IMR-90 (cell line): ENCODE results near the gene GGT1. TPM values are rescaled to one million over a fixed set of nuclear protein-coding genes. Genes with fewer than 3 reads are reported as not detected.

Experiments used
- ATAC-seq: fragments of 200-7000 bp; cut with Tn5 transposase; 2 replicates; pipeline ENCODE4 v1.9.1; 2020; ENCODE audit warnings: low read depth, mild to moderate bottlenecking, moderate library complexity
- BruUV-seq: library from RNA; stranded (reverse); fragments of 400-500 nt; replicated peaks from 2 replicates; lab custom pipeline; 2021; lab: Mats Ljungman, UMichigan
- CTCF ChIA-PET: fragments of 300-600 bp; formaldehyde crosslinking; extraction: SDS; loops from one replicate; lab custom pipeline; 2021; ENCODE audit warnings: antibody characterized with exemption; lab: Yijun Ruan, JAX
- POLR2A ChIA-PET: fragments of 300-600 bp; sonication (Branson Sonifier 250); formaldehyde crosslinking; loops from one replicate; lab custom pipeline; 2022; ENCODE audit warnings: antibody characterized with exemption; ENCODE audit not compliant: unreplicated experiment; lab: Charles Lee
- DNase-seq: peaks from one replicate; pipeline ENCODE4 v3.0.0; 2013
- H2AFZ ChIP-seq: replicated peaks from 2 replicates; pipeline ENCODE3; 2013; ENCODE audit warnings: low read length, mild to moderate bottlenecking; ENCODE audit not compliant: poor library complexity
- H2AK5ac ChIP-seq: 2 replicates; pipeline ENCODE4 v1.6.1; 2013; ENCODE audit warnings: low read depth, low read length, inconsistent platforms
- H2AK9ac ChIP-seq: replicated peaks from 2 replicates; pipeline ENCODE3; 2013; ENCODE audit warnings: mild to moderate bottlenecking, low read depth, low read length, moderate library complexity; ENCODE audit not compliant: poor library complexity
- H2BK120ac ChIP-seq: 2 replicates; pipeline ENCODE4 v1.6.1; 2013; ENCODE audit warnings: low read depth, low read length, inconsistent platforms
- H2BK15ac ChIP-seq: 3 replicates; pipeline ENCODE4 v1.6.1; 2013; ENCODE audit warnings: low read depth, low read length, inconsistent platforms
- H2BK20ac ChIP-seq: 2 replicates; pipeline ENCODE4 v1.6.1; 2013; ENCODE audit warnings: low read depth, mild to moderate bottlenecking, inconsistent platforms, low read length, moderate library complexity
- H2BK5ac ChIP-seq: 2 replicates; pipeline ENCODE4 v1.6.1; 2013; ENCODE audit warnings: mild to moderate bottlenecking, low read depth, low read length, inconsistent platforms; ENCODE audit not compliant: poor library complexity, severe bottlenecking
- H3K14ac ChIP-seq: replicated peaks from 2 replicates; pipeline ENCODE4 v1.6.1; 2013; ENCODE audit warnings: low read depth, low read length, inconsistent platforms
- H3K18ac ChIP-seq: 2 replicates; pipeline ENCODE4 v1.6.1; 2013; ENCODE audit warnings: low read depth, low read length, control low read depth
- H3K23ac ChIP-seq: 2 replicates; pipeline ENCODE4 v1.6.1; 2013; ENCODE audit warnings: low read depth, low read length, inconsistent platforms
- H3K27ac ChIP-seq: 2 replicates; pipeline ENCODE4 v1.5.1; 2013; ENCODE audit warnings: mild to moderate bottlenecking, control low read depth, low read length; ENCODE audit not compliant: insufficient read depth
- H3K27me3 ChIP-seq: 2 replicates; pipeline ENCODE4 v1.6.1; 2013; ENCODE audit warnings: low read length; ENCODE audit not compliant: control insufficient read depth, insufficient read depth
- H3K36me3 ChIP-seq: 2 replicates; pipeline ENCODE4 v1.6.1; 2013; ENCODE audit warnings: low read length, mixed read lengths; ENCODE audit not compliant: control insufficient read depth, insufficient read depth
- H3K4ac ChIP-seq: 2 replicates; pipeline ENCODE4 v1.6.1; 2013; ENCODE audit warnings: low read depth, low read length, inconsistent platforms
- H3K4me1 ChIP-seq: 2 replicates; pipeline ENCODE4 v1.6.1; 2013; ENCODE audit warnings: low read length, mixed read lengths; ENCODE audit not compliant: control insufficient read depth, insufficient read depth
- H3K4me2 ChIP-seq: 2 replicates; pipeline ENCODE4 v1.6.1; 2013; ENCODE audit warnings: low read depth, mild to moderate bottlenecking, control low read depth, low read length, moderate library complexity
- H3K4me3 ChIP-seq: 2 replicates; pipeline ENCODE4 v1.5.1; 2013; ENCODE audit warnings: low read depth, mild to moderate bottlenecking, control low read depth, low read length, moderate library complexity; ENCODE audit not compliant: insufficient read depth
- H3K56ac ChIP-seq: 2 replicates; pipeline ENCODE4 v1.6.1; 2013; ENCODE audit warnings: low read length, inconsistent platforms; ENCODE audit not compliant: insufficient read depth; ENCODE audit errors: extremely low read depth
- H3K79me1 ChIP-seq, 2 experiments: 2 replicates each; pipeline ENCODE4 v1.6.1; 2013; ENCODE audit warnings: low read length in 2 of 2, inconsistent platforms in 1 of 2, low read depth in 1 of 2
- H3K9ac ChIP-seq: 2 replicates; pipeline ENCODE4 v1.6.1; 2013; ENCODE audit warnings: low read depth, low read length, control low read depth
- H3K9me1 ChIP-seq: 2 replicates; pipeline ENCODE4 v1.6.1; 2013; ENCODE audit warnings: low read length, inconsistent platforms; ENCODE audit not compliant: insufficient read depth
- H3K9me3 ChIP-seq: 2 replicates; pipeline ENCODE4 v1.6.1; 2013; ENCODE audit warnings: low read length; ENCODE audit not compliant: control insufficient read depth, insufficient read depth
- H4K20me1 ChIP-seq: 2 replicates; pipeline ENCODE4 v1.6.1; 2013; ENCODE audit warnings: low read length, inconsistent platforms; ENCODE audit not compliant: insufficient read depth
- H4K5ac ChIP-seq: 2 replicates; pipeline ENCODE4 v1.6.1; 2013; ENCODE audit warnings: mild to moderate bottlenecking, low read depth, low read length, control low read depth
- H4K8ac ChIP-seq, 2 experiments: 2 replicates each; pipeline ENCODE4 v1.6.1; 2013; ENCODE audit warnings: low read depth in 2 of 2, low read length in 2 of 2, control low read depth in 1 of 2, inconsistent platforms in 1 of 2
- H4K91ac ChIP-seq: 2 replicates; pipeline ENCODE4 v1.6.1; 2013; ENCODE audit warnings: low read depth, low read length, inconsistent platforms; ENCODE audit not compliant: insufficient read depth
- BHLHE40 ChIP-seq: fragments of 150-350 bp; IDR thresholded peaks from 2 replicates; pipeline ENCODE4 v1.6.1; 2016; ENCODE audit warnings: mild to moderate bottlenecking, low read depth, low read length
- CEBPB ChIP-seq: IDR thresholded peaks from 2 replicates; pipeline ENCODE4 v1.6.1; 2012; ENCODE audit warnings: low read depth, low read length, improper control_type of control experiment
- CTCF ChIP-seq: conservative IDR thresholded peaks from 2 replicates; pipeline ENCODE4 v1.5.1; 2012; ENCODE audit warnings: mild to moderate bottlenecking, low read depth, low read length, improper control_type of control experiment
- ELK1 ChIP-seq: fragments of 150-350 bp; IDR thresholded peaks from 2 replicates; pipeline ENCODE4 v1.6.1; 2016; ENCODE audit warnings: low read depth, mild to moderate bottlenecking, low read length, moderate library complexity, borderline replicate concordance
- MAFK ChIP-seq: IDR thresholded peaks from 2 replicates; pipeline ENCODE4 v1.6.1; 2012; ENCODE audit warnings: low read depth, low read length, improper control_type of control experiment
- MXI1 ChIP-seq: IDR thresholded peaks from 2 replicates; pipeline ENCODE4 v1.6.1; 2012; ENCODE audit warnings: low read depth, mild to moderate bottlenecking, low read length, moderate library complexity, borderline replicate concordance
- POLR2A ChIP-seq: IDR thresholded peaks from 2 replicates; pipeline ENCODE4 v1.6.1; 2012; ENCODE audit warnings: mild to moderate bottlenecking, low read depth, low read length
- RCOR1 ChIP-seq: IDR thresholded peaks from 2 replicates; pipeline ENCODE4 v1.6.1; 2012; ENCODE audit warnings: mild to moderate bottlenecking, low read length, improper control_type of control experiment; ENCODE audit not compliant: insufficient replicate concordance
- RFX5 ChIP-seq: IDR thresholded peaks from 2 replicates; pipeline ENCODE4 v1.8.0; 2012; ENCODE audit warnings: low read depth, mild to moderate bottlenecking, low read length, moderate library complexity
- SMC3 ChIP-seq: fragments of 150-350 bp; IDR thresholded peaks from 2 replicates; pipeline ENCODE4 v1.6.1; 2016; ENCODE audit warnings: low read depth, mild to moderate bottlenecking, antibody characterized with exemption, low read length, moderate library complexity
- USF2 ChIP-seq: fragments of 150-350 bp; IDR thresholded peaks from 2 replicates; pipeline ENCODE4 v1.6.1; 2017; ENCODE audit warnings: mild to moderate bottlenecking, antibody characterized with exemption, low read length, low read depth
- WGBS, 2 experiments: methylation state at CpG; one replicate each; pipeline versions ENCODE4 v1.1.5 to v1.1.7; 2013; ENCODE audit warnings: missing lambda C conversion rate in 2 of 2; ENCODE audit not compliant: insufficient read length in 1 of 2; ENCODE audit errors: extremely low coverage in 2 of 2; 5-methylcytosine and 5-hydroxymethylcytosine counted together
- dilution Hi-C: fragments of 300-500 bp; cut with HindIII; formaldehyde crosslinking; loops from one replicate; pipeline ENCODE4 v1.14.3; 2018; ENCODE audit warnings: low sequenced_read_pairs; ENCODE audit not compliant: unreplicated experiment
- in situ Hi-C: fragments of 300-500 bp; cut with MboI; formaldehyde crosslinking; loops from 3 replicates; pipeline ENCODE4 v1.14.3; 2019; ENCODE audit warnings: low sequenced_read_pairs, inconsistent platforms, mixed read lengths
- intact Hi-C: fragments of 100-400 bp; cut with micrococcal nuclease; formaldehyde crosslinking; loops from 2 replicates; pipeline ENCODE4 v1.10.0; 2022
- polyA plus RNA-seq, 3 experiments: library from polyadenylated mRNA; depleted of rRNA; stranded (reverse); fragments of >200 nt; gene quantifications; 2 replicates each; pipeline ENCODE4 v1.2.3, GENCODE V29; 2012; ENCODE audit warnings: low replicate concordance in 1 of 3
- total RNA-seq: library from RNA; depleted of rRNA; stranded (reverse); fragments of >200 nt; gene quantifications from 2 replicates; pipeline ENCODE4 v1.2.3, GENCODE V29; 2012

The GGT1 gene
- total and polyA plus RNA-seq, 2 of the 4 experiments (the other 2 are of a cell fraction), result 3.4 to 7.3 TPM

- no peak overlapping the region for H3K4me3 ChIP-seq
- no peak overlapping the region for H2AFZ ChIP-seq
- H2BK20ac ChIP-seq, result no peak overlapping the region
- no TSS peak for BruUV-seq
- H3K9me1 ChIP-seq, result peaks cover 20% of the 10 kb centered on the region
- no peak overlapping the region for H2BK15ac ChIP-seq
- in situ Hi-C loops, result no loop called here
- H4K8ac ChIP-seq, result no peak overlapping the region
- H3K23ac ChIP-seq, result no peak overlapping the region
- H4K5ac ChIP-seq, result no peak overlapping the region
- no peak overlapping the region for H2BK5ac ChIP-seq
- no peak overlapping the region for H4K91ac ChIP-seq
- H3K4me2 ChIP-seq, result no peak overlapping the region
- dilution Hi-C loops, result no loop called here
- peaks cover 25% of the 10 kb centered on the region for H3K4me1 ChIP-seq
- no peak for DNase-seq
- H3K79me1 ChIP-seq, result no peaks in the 10 kb centered on the region
- H2BK120ac ChIP-seq, result no peak overlapping the region
- no peak overlapping the region for H3K56ac ChIP-seq
- TF ChIP-seq RCOR1 (no peak), BHLHE40 (no peak), USF2 (no peak), CTCF (no peak), MXI1 (no peak), MAFK (no peak), SMC3 (no peak), POLR2A (no peak), RFX5 (no peak), ELK1 (no peak), CEBPB (no peak)
- H2AK9ac ChIP-seq, result no peak overlapping the region
- no peak overlapping the region for H2AK5ac ChIP-seq
- H3K18ac ChIP-seq, result no peak overlapping the region; the same call in 1 of the 2 replicates
- POLR2A ChIA-PET, result no interaction called here
- intact Hi-C loops, result no loop called here
- no peaks in the 10 kb centered on the region for H3K27me3 ChIP-seq
- no peak overlapping the region for H3K4ac ChIP-seq
- H3K27ac ChIP-seq, result no peak overlapping the region
- no CpG with 5 or more reads among the region's 1 CpG for WGBS, 2 experiments
- no peak overlapping the region for H3K14ac ChIP-seq
- H3K9me3 ChIP-seq, result no peaks in the 10 kb centered on the region
- peaks cover 4% of the 10 kb centered on the region; the same call in 1 of the 2 replicates for H4K20me1 ChIP-seq
- CTCF ChIA-PET, result no interaction called here
- H3K36me3 ChIP-seq, result peaks cover 9% of the 10 kb centered on the region
- H3K9ac ChIP-seq, result no peak overlapping the region
- no peak for ATAC-seq
These were observed 23.8 kb upstream of the GGT1 start for GRCh38 chr22:24579258-24579601.
